GM19035 (cell line): Measurements from ENCODE around the gene CFAP299.
"Not testable (repeated sequence)": the region's sequence is repeated elsewhere in the genome, so short reads cannot be mapped to it uniquely, and the experiment has no call there.

Experiments
- ATAC-seq: cut with Tn5 transposase; IDR thresholded peaks from one replicate; pipeline ENCODE4 v1.9.1; 2021; ENCODE audit not compliant: unreplicated experiment

Gene CFAP299

GRCh38 chr4:80439294-80440061 is 103.9 kb downstream of the CFAP299 start:
- not testable (repeated sequence) for ATAC-seq

DNA sequence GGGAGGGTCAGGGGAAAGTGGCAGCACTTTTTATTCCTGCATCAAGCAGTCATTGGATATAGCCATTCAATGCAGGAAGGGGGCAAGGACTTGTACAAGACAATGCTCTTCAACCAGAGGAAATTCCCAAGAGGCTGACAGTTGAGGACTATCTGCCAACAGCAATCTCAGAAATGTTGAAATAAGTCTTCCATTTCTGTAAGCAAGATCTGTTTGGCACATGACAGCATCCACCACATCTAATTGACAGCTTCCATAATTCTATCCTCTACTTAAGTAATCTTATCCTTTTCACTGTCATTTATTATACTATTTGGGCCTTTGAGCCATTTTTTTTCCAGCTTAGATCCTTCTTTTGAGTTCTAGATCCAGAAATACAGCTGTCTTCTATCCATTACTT is 110.7 kb downstream of the CFAP299 start:
- ATAC-seq: no peak

DNA sequence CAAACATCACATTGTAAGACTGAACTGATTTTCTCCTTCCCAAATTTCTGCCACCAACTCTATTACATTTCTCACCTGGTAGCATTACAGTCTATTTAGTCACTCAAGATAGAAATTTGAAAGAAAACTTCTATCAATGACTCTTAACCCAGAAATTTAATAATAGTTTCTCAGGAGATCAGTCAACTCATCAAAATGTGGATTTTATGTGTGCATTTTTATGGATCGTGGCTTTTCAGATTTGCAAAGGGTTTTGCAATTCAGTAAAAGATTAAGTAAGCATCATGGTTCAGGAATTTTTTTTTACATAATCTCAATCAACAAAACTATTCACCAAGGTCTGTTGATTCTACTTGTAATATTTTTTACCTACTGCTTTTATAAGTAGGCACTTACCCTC is 111.1 kb downstream of the CFAP299 start:
- ATAC-seq: no peak

DNA sequence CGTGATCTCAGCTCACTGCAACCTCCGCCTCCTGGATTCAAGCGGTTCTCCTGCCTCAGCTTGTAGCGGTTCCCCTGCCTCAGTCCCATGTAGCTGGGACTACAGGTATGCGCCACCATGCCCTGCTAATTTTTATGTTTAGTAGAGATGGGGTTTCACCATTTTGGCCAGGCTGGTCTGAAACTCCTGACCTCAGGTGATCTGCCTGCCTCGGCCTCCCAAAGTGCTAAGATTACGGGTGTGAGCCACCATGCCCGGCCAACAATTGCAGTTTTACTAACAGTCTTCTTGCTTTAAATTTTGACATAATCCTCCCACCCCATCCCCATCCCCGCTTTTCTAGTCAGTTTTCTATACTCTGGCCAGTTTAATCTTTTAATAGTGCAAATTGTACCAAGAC is 112.0 kb downstream of the CFAP299 start:
- no peak for ATAC-seq

- ATAC-seq: no peak
These were observed 112.5 kb downstream of the CFAP299 start for GRCh38 chr4:80448056-80448455.

GRCh38 chr4:80452055-80452454 is 116.5 kb downstream of the CFAP299 start:
- no peak for ATAC-seq

GRCh38 chr4:80452768-80453167 is 117.2 kb downstream of the CFAP299 start:
- ATAC-seq: no peak

- ATAC-seq: no peak
These were observed 118.5 kb downstream of the CFAP299 start for GRCh38 chr4:80454040-80454439.

- no peak for ATAC-seq
These were observed 119.0 kb downstream of the CFAP299 start for GRCh38 chr4:80454556-80454955.

GRCh38 chr4:80459918-80460473 is 124.5 kb downstream of the CFAP299 start:
- ATAC-seq: no peak

DNA sequence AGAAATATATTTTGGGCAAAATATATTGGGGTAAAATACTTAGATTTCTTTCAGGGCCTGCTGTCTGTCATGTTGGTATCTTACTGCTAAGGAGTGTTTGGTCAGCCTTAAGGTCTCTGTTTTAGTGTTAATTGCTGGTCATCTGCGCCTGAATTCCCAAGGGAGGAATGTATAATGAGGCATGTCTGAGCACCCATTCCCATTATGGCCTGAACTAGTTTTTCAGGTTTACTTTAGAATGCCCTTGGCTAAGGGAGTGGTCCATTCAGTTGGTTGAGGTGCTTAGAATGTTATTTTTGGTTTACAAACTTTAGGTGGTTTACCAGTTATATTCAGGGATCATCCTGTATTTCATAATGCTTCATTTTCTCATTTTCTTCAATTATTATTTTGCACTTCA is 125.9 kb downstream of the CFAP299 start:
- ATAC-seq: no peak

DNA sequence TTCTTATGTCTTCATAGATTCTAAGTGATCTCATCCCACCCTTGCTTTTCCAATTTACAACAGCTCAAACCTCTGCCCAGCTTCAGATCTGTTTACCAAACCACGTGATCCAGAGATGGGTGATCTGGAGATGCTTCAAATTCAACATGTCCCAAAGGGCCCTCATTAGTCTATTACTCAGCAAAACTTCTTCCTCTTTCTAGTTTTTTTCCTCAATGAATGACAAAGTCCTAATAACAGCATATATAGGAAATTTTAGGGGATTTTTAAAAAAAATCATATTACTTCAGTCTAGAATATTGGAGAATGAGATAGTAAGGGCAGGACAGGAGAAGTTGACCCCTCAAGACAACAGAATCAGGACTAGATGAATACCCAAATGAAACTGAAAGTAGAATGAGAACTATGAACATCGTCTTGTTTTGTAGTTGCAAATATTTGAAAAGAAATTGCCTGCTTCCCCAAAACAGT is 127.1 kb downstream of the CFAP299 start:
- no peak for ATAC-seq

DNA sequence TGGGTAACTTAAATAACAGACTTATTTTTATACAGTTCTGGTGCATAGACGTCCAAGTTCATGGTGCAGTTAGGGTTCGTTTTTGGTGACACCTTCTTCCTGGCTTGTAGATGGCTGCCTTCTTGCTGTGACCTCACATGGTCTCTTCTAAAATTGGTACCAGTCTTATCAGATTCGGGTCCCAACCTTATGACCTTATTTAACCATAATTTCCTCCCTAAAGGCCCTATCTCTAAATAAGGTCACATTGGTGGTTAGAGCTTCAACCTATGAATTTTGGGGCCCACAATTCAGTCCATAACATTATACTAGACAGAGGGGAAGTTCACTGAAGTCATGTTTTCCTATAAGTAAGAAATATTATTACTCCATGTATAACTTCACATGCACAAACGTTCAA is 128.0 kb downstream of the CFAP299 start:
- ATAC-seq: no peak

- no peak for ATAC-seq
These were observed 129.7 kb downstream of the CFAP299 start for GRCh38 chr4:80465238-80465637.

DNA sequence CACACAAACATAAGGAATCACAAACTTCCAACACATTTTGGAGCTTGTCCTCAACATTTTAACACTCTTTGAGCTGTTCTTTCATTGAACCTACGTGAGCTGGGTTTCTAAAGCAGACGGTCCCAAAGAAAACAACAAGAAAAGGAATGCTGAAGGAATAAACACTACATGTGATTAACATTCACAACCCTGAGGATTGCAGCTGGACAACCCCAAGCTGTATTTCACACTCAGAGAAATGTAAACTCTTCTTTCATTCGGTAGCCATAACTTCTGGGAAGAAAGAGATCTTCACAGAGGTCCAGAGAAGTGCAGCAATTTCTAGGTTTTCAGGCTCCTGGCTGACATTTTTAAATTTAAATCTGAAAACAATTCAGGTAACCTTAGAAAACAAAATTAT is 130.2 kb downstream of the CFAP299 start:
- no peak for ATAC-seq

DNA sequence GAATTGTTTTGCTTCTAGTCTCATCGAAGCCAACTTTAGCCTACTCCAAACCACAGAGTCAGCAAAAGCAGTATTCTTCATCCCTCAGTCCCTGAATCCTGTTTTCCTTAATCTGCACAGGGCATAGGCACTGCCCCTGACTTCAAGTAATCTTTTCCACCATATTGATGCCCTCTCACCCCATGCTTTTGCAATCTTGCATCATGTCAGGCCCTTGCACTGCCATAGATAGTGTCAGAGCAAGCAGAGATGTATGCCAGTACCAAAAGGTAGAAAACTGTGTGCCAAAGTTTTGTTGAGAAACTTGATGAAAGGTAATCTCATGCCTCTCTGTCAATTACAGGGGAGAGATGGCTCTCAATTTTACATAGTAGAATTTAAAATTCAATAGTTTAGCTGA is 131.1 kb downstream of the CFAP299 start:
- ATAC-seq: no peak

- no peak for ATAC-seq
These were observed 136.2 kb downstream of the CFAP299 start for GRCh38 chr4:80471756-80472155.

- no peak for ATAC-seq
These were observed 139.7 kb downstream of the CFAP299 start for GRCh38 chr4:80475236-80475635.

DNA sequence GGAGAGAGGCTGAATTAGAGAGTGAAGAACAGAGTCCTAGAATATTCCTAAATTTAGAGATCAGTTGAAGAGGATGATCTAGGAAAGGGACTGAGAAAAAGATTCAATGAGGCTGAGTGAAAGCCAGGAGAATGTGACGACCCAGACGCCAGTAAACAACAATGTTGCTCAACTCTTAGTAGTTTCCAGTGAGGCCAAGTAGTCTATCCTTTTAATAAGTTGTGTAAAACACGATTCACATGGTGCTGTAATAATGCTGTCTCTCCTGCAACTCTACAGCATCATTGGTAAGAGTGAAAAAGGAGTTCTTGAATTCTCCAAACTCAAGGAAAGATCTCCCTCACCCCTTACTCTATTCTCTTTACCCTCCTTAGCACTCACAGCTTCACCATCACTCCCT is 140.3 kb downstream of the CFAP299 start:
- no peak for ATAC-seq

DNA sequence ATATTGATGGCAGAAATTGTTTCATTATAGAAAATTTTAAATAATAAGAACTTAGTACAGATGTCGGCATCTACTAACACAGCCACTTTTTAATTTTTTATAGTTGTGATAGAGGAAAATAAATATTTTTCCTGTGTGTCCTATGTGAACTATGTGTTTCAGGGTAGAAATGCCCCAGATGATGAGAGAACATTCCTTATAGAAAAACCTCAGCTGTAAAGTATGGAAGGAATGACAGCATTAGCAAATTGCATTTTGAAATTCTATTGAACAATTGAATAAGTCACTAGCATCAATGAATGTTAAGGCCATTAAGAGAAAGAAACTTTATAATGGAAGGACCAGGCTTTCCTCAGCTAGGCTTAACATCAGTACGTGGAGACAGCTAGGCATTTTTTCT is 149.2 kb downstream of the CFAP299 start:
- ATAC-seq: no peak

GRCh38 chr4:80486603-80487002 is 151.1 kb downstream of the CFAP299 start:
- ATAC-seq: no peak

DNA sequence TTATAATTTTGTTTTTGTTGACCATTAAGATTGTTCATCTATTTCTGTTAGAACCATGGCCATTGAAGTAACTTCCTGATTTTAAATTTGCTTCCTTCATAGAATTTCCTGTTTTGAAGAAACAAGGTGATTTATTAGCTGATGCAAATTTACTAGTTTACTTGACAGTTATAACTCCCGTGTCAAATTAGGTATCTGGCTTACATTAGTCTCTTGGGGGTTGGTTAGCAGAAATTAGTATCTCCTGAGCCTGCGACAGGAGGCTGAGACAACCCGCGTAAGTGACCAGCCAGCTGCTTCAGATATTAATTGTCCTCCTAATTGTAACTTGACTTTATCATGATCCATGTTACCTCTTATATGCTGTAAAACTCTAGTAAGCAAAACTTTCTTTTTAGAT is 154.3 kb downstream of the CFAP299 start:
- peak; percentile 54 for ATAC-seq

DNA sequence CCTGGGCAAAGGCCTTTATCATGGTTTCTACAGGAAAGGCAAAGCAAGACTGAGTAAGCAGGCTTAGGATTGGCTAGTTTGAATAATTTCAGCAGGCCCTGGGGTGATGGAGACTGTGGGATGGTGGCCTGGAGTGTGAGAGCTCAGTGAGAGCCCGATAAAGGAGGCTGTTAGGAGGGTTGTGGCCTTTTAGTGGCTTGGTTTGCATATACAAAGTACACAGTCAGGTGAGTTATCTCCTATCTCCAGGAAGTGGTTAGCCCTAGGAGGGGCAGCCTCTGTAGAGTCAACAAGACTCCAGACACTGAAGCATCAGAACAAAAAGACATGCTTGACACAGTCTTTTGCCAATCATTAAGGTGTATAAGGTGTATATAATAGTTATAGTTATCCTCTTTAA is 157.2 kb downstream of the CFAP299 start:
- no peak for ATAC-seq
